Measurements from ENCODE around the gene A3GALT2.

A3GALT2 gene

GRCh38 chr1:33349081-33349759 lies 28.3 kb upstream of the A3GALT2 start:
- peak; percentile 70 for DNase-seq (ENCODE audit: low read depth)
- peak overlapping the region; percentile 88 for H3K4me3 ChIP-seq (ENCODE audit: low read depth, low read length)
- TF ChIP-seq MYC (IDR thresholded peaks at IDR 0.05; ENCODE audit: low read depth, low read length) (no peak), MAX (IDR thresholded peaks at IDR 0.05; ENCODE audit: low read depth, low read length) (no peak), CTCF (IDR thresholded peaks at IDR 0.05; ENCODE audit: low read depth, low read length) (no peak), POLR2A (IDR thresholded peaks at IDR 0.05; ENCODE audit: extremely low read depth, insufficient read length) (no peak)

- DNase-seq (ENCODE audit: low read depth): no peak
- peak overlapping the region; percentile 88 for H3K4me3 ChIP-seq (ENCODE audit: low read depth, low read length)
- no peak for TF ChIP-seq CTCF (IDR thresholded peaks at IDR 0.05; ENCODE audit: low read depth, low read length)
- no peak for TF ChIP-seq MYC (IDR thresholded peaks at IDR 0.05; ENCODE audit: low read depth, low read length)
- no peak for TF ChIP-seq POLR2A (IDR thresholded peaks at IDR 0.05; ENCODE audit: extremely low read depth, insufficient read length)
- no peak for TF ChIP-seq MAX (IDR thresholded peaks at IDR 0.05; ENCODE audit: low read depth, low read length)
These were observed 27.8 kb upstream of the A3GALT2 start for GRCh38 chr1:33348676-33349080.

GRCh38 chr1:33348194-33348593 lies 27.3 kb upstream of the A3GALT2 start:
- DNase-seq (ENCODE audit: low read depth): no peak

GRCh38 chr1:33347650-33347992 lies 26.7 kb upstream of the A3GALT2 start:
- peak overlapping the region; percentile 88 for H3K4me3 ChIP-seq (ENCODE audit: low read depth, low read length)
- no peak for TF ChIP-seq MAX (IDR thresholded peaks at IDR 0.05; ENCODE audit: low read depth, low read length)
- no peak for DNase-seq (ENCODE audit: low read depth)

More at GRCh38 chr1:33348194-33348593, 27.3 kb upstream of the A3GALT2 start:
- H3K4me3 ChIP-seq (ENCODE audit: low read depth, low read length): peak overlapping the region; percentile 88
- TF ChIP-seq MYC (IDR thresholded peaks at IDR 0.05; ENCODE audit: low read depth, low read length) (no peak), CTCF (IDR thresholded peaks at IDR 0.05; ENCODE audit: low read depth, low read length) (no peak), POLR2A (IDR thresholded peaks at IDR 0.05; ENCODE audit: extremely low read depth, insufficient read length) (no peak), MAX (IDR thresholded peaks at IDR 0.05; ENCODE audit: low read depth, low read length) (no peak)

GRCh38 chr1:33346927-33347649 lies 26.2 kb upstream of the A3GALT2 start:
- H3K4me3 ChIP-seq (ENCODE audit: low read depth, low read length): peak overlapping the region; percentile 88
- peak; percentile 80 for DNase-seq (ENCODE audit: low read depth)
- no peak for TF ChIP-seq CTCF (IDR thresholded peaks at IDR 0.05; ENCODE audit: low read depth, low read length)
- no peak for TF ChIP-seq MYC (IDR thresholded peaks at IDR 0.05; ENCODE audit: low read depth, low read length)

GRCh38 chr1:33346533-33346926 lies 25.6 kb upstream of the A3GALT2 start:
- H3K4me3 ChIP-seq (ENCODE audit: low read depth, low read length): peak overlapping the region; percentile 88
- no peak for DNase-seq (ENCODE audit: low read depth)
- TF ChIP-seq POLR2A (IDR thresholded peaks at IDR 0.05; ENCODE audit: extremely low read depth, insufficient read length) (no peak), MAX (IDR thresholded peaks at IDR 0.05; ENCODE audit: low read depth, low read length) (no peak), CTCF (IDR thresholded peaks at IDR 0.05; ENCODE audit: low read depth, low read length) (no peak), MYC (IDR thresholded peaks at IDR 0.05; ENCODE audit: low read depth, low read length) (no peak)

Data from NB4 (cell line).